ENCODE results near the gene PAK2.
A peak's percentile ranks its signal among the peaks of the same experiment; 100 is the strongest.
"Not testable (repeated sequence)": the region's sequence is repeated elsewhere in the genome, so short reads cannot be mapped to it uniquely, and the experiment has no call there.

PAK2 gene

GRCh38 chr3:196844235-196845219 is 104.9 kb downstream of the PAK2 start:
- not testable (repeated sequence) for DNase-seq

DNA sequence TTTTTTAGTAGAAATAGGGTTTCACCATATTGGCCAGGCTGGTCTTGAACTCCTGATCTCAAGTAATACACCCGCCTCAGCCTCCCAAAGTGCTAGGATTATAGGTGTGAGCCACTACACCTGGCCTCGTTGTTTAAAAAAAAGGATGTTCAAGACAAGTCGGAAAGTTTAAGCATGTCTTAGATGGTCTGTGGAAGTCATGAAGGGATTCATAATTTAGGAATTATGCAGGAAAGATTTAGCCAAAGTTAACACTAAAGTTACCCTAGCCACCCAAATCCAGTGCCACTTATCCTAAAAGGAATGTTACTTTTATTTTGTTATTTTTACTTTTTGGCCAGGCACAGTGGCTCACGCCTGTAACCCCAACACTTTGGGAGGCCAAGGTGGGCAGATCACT is 108.7 kb downstream of the PAK2 start:
- DNase-seq = not testable (repeated sequence)

DNA sequence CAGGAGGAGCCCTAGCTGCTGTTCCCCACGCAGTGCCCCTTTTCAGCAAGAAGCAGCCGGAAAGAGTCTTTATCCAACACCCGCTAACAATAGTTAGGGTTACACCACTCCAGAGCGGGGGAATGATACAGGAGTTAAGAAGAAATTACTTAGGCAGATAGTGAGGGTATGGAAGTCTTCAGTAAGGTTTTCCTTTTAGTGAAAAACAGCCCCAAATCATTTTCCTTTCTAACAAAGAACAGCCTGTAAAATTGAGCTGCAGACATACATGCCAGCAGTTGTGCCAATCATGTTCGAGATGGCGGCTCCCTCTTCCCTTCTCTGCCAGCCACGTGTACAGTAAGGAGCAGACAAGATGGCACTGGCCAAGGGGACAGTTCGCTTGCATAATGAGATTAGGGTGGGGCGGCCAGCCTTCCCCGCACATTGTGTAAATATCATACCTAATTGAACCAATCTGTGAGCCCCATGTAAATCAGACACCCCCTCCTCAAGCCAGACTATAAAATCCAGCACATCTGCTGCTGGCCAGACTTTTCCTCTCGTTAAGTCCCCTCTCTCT is 109.6 kb downstream of the PAK2 start:
- no peak for DNase-seq

DNA sequence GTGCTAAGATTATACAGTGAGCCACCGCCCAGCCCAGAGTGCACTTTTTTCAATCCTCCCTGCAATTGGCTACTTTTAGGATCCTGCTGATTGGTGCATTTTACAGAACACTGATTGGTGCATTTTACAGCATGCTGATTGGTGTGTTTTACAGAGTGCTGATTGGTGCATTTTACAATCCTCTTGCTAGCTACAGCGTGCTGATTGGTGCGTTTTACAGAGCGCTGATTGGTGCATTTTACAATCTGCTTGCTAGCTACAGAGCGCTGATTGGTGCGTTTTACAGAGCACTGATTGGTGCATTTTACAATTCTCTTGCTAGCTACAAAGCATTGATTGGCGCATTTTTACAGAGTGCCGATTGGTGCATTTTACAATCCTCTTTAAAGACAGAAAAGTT is 123.3 kb downstream of the PAK2 start:
- not testable (repeated sequence) for DNase-seq

- no peak for DNase-seq
Measured at GRCh38 chr3:196867155-196867506, 127.5 kb downstream of the PAK2 start.

DNA sequence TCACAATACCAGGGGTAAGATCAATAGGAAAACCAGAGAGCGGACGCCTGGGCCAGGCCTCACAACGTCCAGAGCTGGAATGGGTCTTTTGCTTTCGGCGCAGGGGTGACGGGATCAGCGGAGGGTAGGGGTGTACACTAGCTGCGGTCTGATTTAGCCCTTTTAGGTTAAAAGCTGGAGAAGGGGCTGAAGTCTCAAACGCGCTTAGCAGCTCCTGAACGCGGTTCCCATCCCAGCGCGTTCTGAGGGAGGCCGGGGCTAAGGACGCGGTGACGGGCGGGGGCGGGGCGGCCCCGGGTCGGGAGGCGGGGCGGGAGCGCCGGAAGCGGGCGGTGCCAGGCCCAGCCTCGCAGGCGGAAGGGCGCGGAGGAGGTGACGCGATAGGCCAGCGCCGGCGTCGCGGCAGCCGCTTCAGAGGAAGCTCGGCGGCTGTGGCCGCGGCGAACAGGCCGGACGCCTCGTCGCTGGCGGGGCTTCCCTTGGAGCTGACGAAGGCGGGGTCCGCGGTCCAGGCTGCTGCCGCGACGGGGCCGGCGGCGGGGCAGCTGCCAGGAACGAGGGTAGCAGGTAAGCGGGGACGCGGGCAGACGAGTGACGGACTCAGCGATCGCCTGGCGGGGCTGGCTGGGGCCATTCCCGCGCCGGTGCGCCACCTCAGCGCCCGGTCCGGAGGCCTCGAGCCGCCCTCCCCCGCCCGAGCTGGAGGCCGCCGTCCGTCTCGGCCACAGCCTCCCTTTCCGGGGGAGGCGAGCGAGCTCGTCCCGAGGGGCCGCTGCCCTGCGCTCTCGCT is 128.0 kb downstream of the PAK2 start, which contains the start of gene SENP5:
TSS of gene SENP5 (plus strand) at position 414 of the 790 bp plus-strand sequence. CDS start 17,262 bp downstream, outside the sequence.
- DNase-seq = peak; percentile 89 to 92

DNA sequence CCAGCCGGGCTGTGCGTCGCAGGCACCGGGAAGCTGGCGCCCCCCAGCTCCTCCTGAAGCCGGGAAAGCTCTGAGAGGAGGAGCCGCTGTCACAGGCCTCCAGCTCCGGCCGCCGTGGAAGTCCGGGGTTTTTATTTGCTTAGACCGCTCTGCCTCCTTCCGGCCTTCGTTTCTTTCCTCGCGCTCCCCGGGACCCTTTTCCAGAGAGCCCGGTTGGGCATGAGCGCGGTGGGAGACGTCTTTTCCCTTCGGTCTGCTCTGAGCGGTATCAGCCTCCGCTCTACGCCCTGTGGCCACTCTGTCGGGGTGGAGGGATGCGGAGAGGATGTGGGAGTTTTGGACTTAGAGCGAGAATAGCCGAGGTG is 128.6 kb downstream of the PAK2 start:
- peak; percentile 20 to 24 for DNase-seq

DNA sequence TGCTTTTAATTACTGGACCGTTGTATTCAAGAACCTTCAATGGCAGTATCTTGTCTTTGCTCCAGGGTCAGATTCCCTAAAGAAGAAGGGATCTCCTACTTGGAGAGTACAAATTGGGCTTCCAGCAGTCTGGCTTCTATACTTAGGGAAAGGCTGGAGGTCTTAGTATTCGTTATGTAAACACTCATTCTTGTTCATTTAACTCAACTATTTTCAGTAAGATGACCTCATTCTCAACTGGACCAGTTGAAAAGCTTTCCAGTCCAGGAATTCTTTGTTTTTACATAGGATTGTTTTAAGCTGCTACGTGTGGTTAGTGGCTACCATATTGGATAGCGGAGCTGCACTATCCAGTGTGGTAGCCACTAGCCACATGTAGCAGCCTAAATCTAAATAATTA is 132.7 kb downstream of the PAK2 start:
- no peak for DNase-seq

DNA sequence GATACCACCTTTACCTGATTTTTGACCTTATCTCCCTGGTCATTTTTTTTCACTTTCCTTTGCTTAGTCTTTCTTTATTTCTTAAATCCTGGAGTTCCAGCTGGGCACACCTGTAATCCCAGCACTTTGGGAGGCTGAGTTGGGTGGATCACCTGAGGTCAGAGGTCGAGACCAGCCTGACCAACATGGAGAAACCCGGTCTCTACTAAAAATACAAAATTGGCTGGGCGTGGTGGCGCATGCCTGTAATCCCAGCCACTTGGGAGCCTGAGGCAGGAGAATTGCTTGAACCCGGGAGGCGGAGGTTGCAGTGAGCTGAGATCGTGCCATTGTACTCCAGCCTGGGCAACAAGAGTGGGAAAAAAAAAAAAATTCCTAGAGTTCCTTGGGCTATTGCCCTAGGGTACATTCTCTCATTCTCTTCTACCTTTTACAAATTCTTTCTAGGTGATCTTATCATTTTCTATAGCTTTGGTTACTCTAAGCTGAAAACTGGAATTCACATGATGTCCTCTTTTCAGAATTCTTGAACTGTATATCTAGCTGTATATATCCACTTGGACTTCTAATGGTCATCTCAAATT is 134.9 kb downstream of the PAK2 start:
- DNase-seq = not testable (repeated sequence)

- DNase-seq = no peak
Measured at GRCh38 chr3:196875258-196875657, 135.6 kb downstream of the PAK2 start.
